GM12878 (cell line): Measurements from ENCODE around the gene MDM1. TPM values are rescaled to one million over a fixed set of nuclear protein-coding genes. Genes with fewer than 3 reads are reported as not detected.

Experiments used
- ATAC-seq: fragments of 200-7000 bp; cut with Tn5 transposase; 3 replicates; pipeline ENCODE4 v1.9.1; 2020; ENCODE audit warnings: mild to moderate bottlenecking, moderate library complexity
- BruUV-seq: library from RNA; stranded (reverse); fragments of 400-500 nt; replicated peaks from 2 replicates; lab custom pipeline; 2021; lab: Mats Ljungman, UMichigan
- CTCF ChIA-PET: fragments of 300-600 bp; sonication (Branson Sonifier 250); formaldehyde crosslinking; extraction: SDS; loops from one replicate; lab custom pipeline; 2021; ENCODE audit warnings: inconsistent platforms; lab: Yijun Ruan, JAX
- POLR2A ChIA-PET: fragments of 350-600 bp; formaldehyde crosslinking; extraction: SDS; loops from one replicate; lab custom pipeline; 2021; ENCODE audit warnings: inconsistent platforms; lab: Charles Lee
- RAD21 ChIA-PET: fragments of 300-600 bp; sonication (Branson Sonifier 250); formaldehyde crosslinking; loops from one replicate; lab custom pipeline; 2023; ENCODE audit warnings: antibody characterized with exemption; ENCODE audit not compliant: unreplicated experiment; lab: Charles Lee
- SMC1A ChIA-PET: fragments of 300-600 bp; sonication (Branson Sonifier 250); formaldehyde crosslinking; loops from one replicate; lab custom pipeline; 2023; ENCODE audit not compliant: unreplicated experiment, uncharacterized antibody; lab: Charles Lee
- DNase-seq: peaks from one replicate; pipeline ENCODE4 v3.0.0-alpha.2; 2011; ENCODE audit warnings: low read depth, low spot score
- FAIRE-seq: peaks from 3 replicates; lab custom pipeline; 2011; peaks lifted over from hg19 to GRCh38; lab: Jason Lieb, UNC
- H2AFZ ChIP-seq: 2 replicates; pipeline ENCODE4 v1.6.0; 2011; ENCODE audit warnings: low read depth, low read length, control low read depth; ENCODE audit not compliant: control insufficient read depth
- H3K27ac ChIP-seq: 2 replicates; pipeline ENCODE4 v1.5.1; 2011; ENCODE audit warnings: control low read depth; ENCODE audit not compliant: control insufficient read depth, insufficient read depth
- H3K27me3 ChIP-seq, 2 experiments: replicated peaks in 1 of 2; 2 replicates each; pipeline versions ENCODE4 v1.6.0 to v1.6.1; 2011; ENCODE audit warnings: low read length in 1 of 2; ENCODE audit not compliant: control insufficient read depth in 2 of 2, insufficient read depth in 2 of 2
- H3K36me3 ChIP-seq, 2 experiments: 2 replicates each; pipeline ENCODE4 v1.5.1; 2011; ENCODE audit warnings: low read length in 1 of 2; ENCODE audit not compliant: control insufficient read depth in 2 of 2, insufficient read depth in 2 of 2
- H3K4me1 ChIP-seq: 2 replicates; pipeline ENCODE4 v1.6.1; 2011; ENCODE audit warnings: mild to moderate bottlenecking, low read length, moderate library complexity, mixed read lengths; ENCODE audit not compliant: control insufficient read depth, insufficient read depth
- H3K4me2 ChIP-seq: 2 replicates; pipeline ENCODE4 v1.6.0; 2011; ENCODE audit warnings: control low read depth; ENCODE audit not compliant: control insufficient read depth, insufficient read depth
- H3K4me3 ChIP-seq: fragments of 200-600 bp; sonication (generic); 2 replicates; pipeline ENCODE4 v1.5.1; 2016
- H3K79me2 ChIP-seq: 2 replicates; pipeline ENCODE4 v1.6.0; 2011; ENCODE audit warnings: low read length; ENCODE audit not compliant: control insufficient read depth, insufficient read depth
- H3K9ac ChIP-seq: 2 replicates; pipeline ENCODE4 v1.8.0; 2011; ENCODE audit warnings: low read length, control low read depth, mixed read lengths; ENCODE audit not compliant: control insufficient read depth, insufficient read depth
- H3K9me3 ChIP-seq: replicated peaks from 3 replicates; pipeline ENCODE4 v1.5.1; 2011; ENCODE audit warnings: mild to moderate bottlenecking, low read length; ENCODE audit not compliant: control insufficient read depth, insufficient read depth
- H4K20me1 ChIP-seq: 2 replicates; pipeline ENCODE4 v1.6.0; 2011; ENCODE audit not compliant: control insufficient read depth, insufficient read depth
- BCL11A ChIP-seq: IDR thresholded peaks from 2 replicates; pipeline ENCODE4 v1.6.1; 2011; ENCODE audit warnings: low read depth, low read length
- HDGF ChIP-seq: fragments of 450-650 bp; IDR thresholded peaks from 2 replicates; pipeline ENCODE4 v1.6.1; 2016; ENCODE audit warnings: antibody characterized with exemption
- KAT2A ChIP-seq: conservative IDR thresholded peaks from 2 replicates; pipeline ENCODE4 v1.6.1; 2011; ENCODE audit warnings: low read depth, low read length; ENCODE audit not compliant: control insufficient read depth
- MTA2 ChIP-seq: fragments of 450-650 bp; IDR thresholded peaks from 2 replicates; pipeline ENCODE4 v1.6.1; 2016; ENCODE audit warnings: low read depth, mild to moderate bottlenecking, moderate library complexity
- MYB ChIP-seq: fragments of 150-350 bp; IDR thresholded peaks from 2 replicates; pipeline ENCODE4 v1.6.1; 2014; ENCODE audit warnings: mild to moderate bottlenecking, low read depth, low read length, borderline replicate concordance
- NFXL1 ChIP-seq: fragments of 450-650 bp; IDR thresholded peaks from 2 replicates; pipeline ENCODE4 v1.6.1; 2017; ENCODE audit warnings: antibody characterized with exemption, mild to moderate bottlenecking, borderline replicate concordance
- NR2F1 ChIP-seq: fragments of 450-650 bp; conservative IDR thresholded peaks from 2 replicates; pipeline ENCODE4 v1.6.1; 2017; ENCODE audit warnings: mild to moderate bottlenecking
- POU2F2 ChIP-seq: IDR thresholded peaks from 3 replicates; pipeline ENCODE4 v1.6.1; 2011; ENCODE audit warnings: low read depth, mild to moderate bottlenecking, low read length, borderline replicate concordance
- RAD51 ChIP-seq: fragments of 450-650 bp; IDR thresholded peaks from 2 replicates; pipeline ENCODE4 v1.6.1; 2016; ENCODE audit warnings: moderate library complexity, mild to moderate bottlenecking, inconsistent platforms
- SMAD5 ChIP-seq: IDR thresholded peaks from 2 replicates; pipeline ENCODE4 v1.6.1; 2016; ENCODE audit warnings: antibody characterized with exemption, low read depth
- SPI1 ChIP-seq: IDR thresholded peaks from 2 replicates; pipeline ENCODE4 v1.6.1; 2011; ENCODE audit warnings: low read depth, mild to moderate bottlenecking, low read length, moderate library complexity, borderline replicate concordance; ENCODE audit not compliant: insufficient read depth
- TCF3 ChIP-seq: IDR thresholded peaks from 2 replicates; pipeline ENCODE4 v1.6.1; 2012; ENCODE audit warnings: low read depth, mild to moderate bottlenecking, low read length, borderline replicate concordance; ENCODE audit not compliant: insufficient read depth
- ZNF217 ChIP-seq: fragments of 450-650 bp; IDR thresholded peaks from 2 replicates; pipeline ENCODE4 v1.6.1; 2017; ENCODE audit warnings: antibody characterized with exemption, mild to moderate bottlenecking
- ZNF24 ChIP-seq: fragments of 450-650 bp; IDR thresholded peaks from 2 replicates; pipeline ENCODE4 v1.6.1; 2017; ENCODE audit warnings: antibody characterized with exemption, mild to moderate bottlenecking
- WGBS: methylation state at CpG from one replicate; pipeline ENCODE4 v1.1.6; 2016; ENCODE audit warnings: low lambda C conversion rate; ENCODE audit not compliant: insufficient replicate concordance, insufficient coverage; ENCODE audit errors: missing lambda C conversion rate; 5-methylcytosine and 5-hydroxymethylcytosine counted together
- in situ Hi-C: fragments of 300-500 bp; cut with MboI; formaldehyde crosslinking; loops from 9 replicates; pipeline ENCODE4 v1.14.3; 2018; ENCODE audit warnings: mixed read lengths
- intact Hi-C: fragments of 100-400 bp; cut with micrococcal nuclease; formaldehyde crosslinking; loops from one replicate; pipeline ENCODE4 v1.14.2; 2022; ENCODE audit not compliant: unreplicated experiment
- polyA plus RNA-seq, 11 experiments: library from polyadenylated mRNA; depleted of rRNA in 4 of 11; unstranded in 6 of 11; stranded (reverse) in 5 of 11; fragments of >200 nt; fragmentation: Nextera tagmentation in 4 of 11; fragmentation: Illumina TruSeq in 1 of 11; extraction: Ambion mirVana in 4 of 11; extraction: Trizol in 1 of 11; gene quantifications; 1 replicate in 1 of 11; 2 replicates in 10 of 11; pipeline versions ENCODE4 v1.2.1 to v1.2.3, GENCODE V29; 2011 to 2016; ENCODE audit warnings: inconsistent platforms in 2 of 11, missing spikeins in 2 of 11, low read depth in 1 of 11
- total RNA-seq, 4 experiments: library from RNA; depleted of rRNA in 3 of 4; stranded (reverse); fragments of >200 nt in 3 of 4; fragmentation: Illumina TruSeq in 1 of 4; extraction: Trizol in 1 of 4; gene quantifications; 2 replicates each; pipeline versions ENCODE4 v1.2.1 to v1.2.3, GENCODE V29; 2013 to 2021
- TF ChIP-seq, protein P1 (sequence below): fragments of 450-650 bp; formaldehyde crosslinking; IDR thresholded peaks from 2 replicates; pipeline ENCODE4 v1.4.0; 2022; ENCODE audit warnings: mild to moderate bottlenecking, moderate library complexity
- TF ChIP-seq, protein P2 (sequence below): fragments of 450-650 bp; IDR thresholded peaks from 2 replicates; pipeline ENCODE4 v1.6.1; 2014; ENCODE audit warnings: mild to moderate bottlenecking
- TF ChIP-seq, protein P3 (sequence below), 3 experiments: IDR thresholded peaks in 2 of 3; conservative IDR thresholded peaks in 1 of 3; 2 replicates each; pipeline ENCODE4 v1.5.1; 2011; ENCODE audit warnings: low read depth in 3 of 3, low read length in 3 of 3, mild to moderate bottlenecking in 3 of 3, control low read depth in 2 of 3, moderate library complexity in 2 of 3, inconsistent platforms in 1 of 3, mixed read lengths in 1 of 3; ENCODE audit not compliant: control insufficient read depth in 2 of 3, insufficient read depth in 1 of 3; ENCODE audit errors: extremely low read depth in 1 of 3
- TF ChIP-seq, protein P4 (sequence below): IDR thresholded peaks from 2 replicates; pipeline ENCODE4 v1.6.1; 2011; ENCODE audit warnings: low read depth, low read length, improper control_type of control experiment, borderline replicate concordance
- TF ChIP-seq, protein P5 (sequence below): IDR thresholded peaks from 2 replicates; pipeline ENCODE4 v1.6.1; 2011; ENCODE audit warnings: low read depth, mild to moderate bottlenecking, low read length, moderate library complexity, borderline replicate concordance; ENCODE audit errors: extremely low read depth

The MDM1 gene
- total and polyA plus RNA-seq, 10 of the 15 experiments (the other 5 are each of a cell fraction or from before 2014, with no cell fraction given) = 10.1 to 25.3 (median 16.5) TPM

- CTCF ChIA-PET = no interaction called here
- intact Hi-C loops = no loop called here
- Histone ChIP-seq H3K36me3 (no peaks in the 10 kb centered on the region), H3K27me3 (no peaks in the 10 kb centered on the region), H3K9ac (no peak overlapping the region), H3K4me2 (no peak overlapping the region), H3K4me3 (no peak overlapping the region), H4K20me1 (no peaks in the 10 kb centered on the region), H3K4me1 (peaks cover 4% of the 10 kb centered on the region; the same call in 1 of the 2 replicates), H3K27ac (no peak overlapping the region), H3K9me3 (no peaks in the 10 kb centered on the region), H3K79me2 (no peaks in the 10 kb centered on the region), H2AFZ (no peak overlapping the region)
- DNase-seq (no peak), ATAC-seq (no peak), FAIRE-seq (no peak)
- POLR2A ChIA-PET = no interaction called here
- 96% methylated on average over 1 of the region's 1 CpG for WGBS
- in situ Hi-C loops = no loop called here
- RAD21 ChIA-PET = no interaction called here
- SMC1A ChIA-PET = no interaction called here
- BruUV-seq = no TSS peak
- TF ChIP-seq, protein P1, sequence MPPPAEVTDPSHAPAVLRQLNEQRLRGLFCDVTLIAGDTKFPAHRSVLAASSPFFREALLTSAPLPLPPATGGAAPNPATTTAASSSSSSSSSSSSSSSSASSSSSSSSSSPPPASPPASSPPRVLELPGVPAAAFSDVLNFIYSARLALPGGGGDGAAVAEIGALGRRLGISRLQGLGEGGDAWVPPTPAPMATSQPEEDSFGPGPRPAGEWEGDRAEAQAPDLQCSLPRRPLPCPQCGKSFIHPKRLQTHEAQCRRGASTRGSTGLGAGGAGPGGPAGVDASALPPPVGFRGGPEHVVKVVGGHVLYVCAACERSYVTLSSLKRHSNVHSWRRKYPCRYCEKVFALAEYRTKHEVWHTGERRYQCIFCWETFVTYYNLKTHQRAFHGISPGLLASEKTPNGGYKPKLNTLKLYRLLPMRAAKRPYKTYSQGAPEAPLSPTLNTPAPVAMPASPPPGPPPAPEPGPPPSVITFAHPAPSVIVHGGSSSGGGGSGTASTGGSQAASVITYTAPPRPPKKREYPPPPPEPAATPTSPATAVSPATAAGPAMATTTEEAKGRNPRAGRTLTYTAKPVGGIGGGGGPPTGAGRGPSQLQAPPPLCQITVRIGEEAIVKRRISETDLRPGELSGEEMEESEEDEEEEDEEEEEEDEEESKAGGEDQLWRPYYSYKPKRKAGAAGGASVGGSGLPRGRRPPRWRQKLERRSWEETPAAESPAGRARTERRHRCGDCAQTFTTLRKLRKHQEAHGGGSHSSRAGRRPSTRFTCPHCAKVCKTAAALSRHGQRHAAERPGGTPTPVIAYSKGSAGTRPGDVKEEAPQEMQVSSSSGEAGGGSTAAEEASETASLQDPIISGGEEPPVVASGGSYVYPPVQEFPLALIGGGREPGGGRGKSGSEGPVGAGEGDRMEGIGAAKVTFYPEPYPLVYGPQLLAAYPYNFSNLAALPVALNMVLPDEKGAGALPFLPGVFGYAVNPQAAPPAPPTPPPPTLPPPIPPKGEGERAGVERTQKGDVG (CRISPR knock-in tag) = no peak
- TF ChIP-seq SPI1 (no peak), ZNF24 (no peak), TCF3 (no peak), BCL11A (no peak), NR2F1 (no peak), NFXL1 (no peak), POU2F2 (no peak), ZNF217 (no peak), MTA2 (no peak), MYB (no peak), SMAD5 (no peak), KAT2A (no peak), HDGF (no peak), RAD51 (no peak)
- TF ChIP-seq, protein P2, sequence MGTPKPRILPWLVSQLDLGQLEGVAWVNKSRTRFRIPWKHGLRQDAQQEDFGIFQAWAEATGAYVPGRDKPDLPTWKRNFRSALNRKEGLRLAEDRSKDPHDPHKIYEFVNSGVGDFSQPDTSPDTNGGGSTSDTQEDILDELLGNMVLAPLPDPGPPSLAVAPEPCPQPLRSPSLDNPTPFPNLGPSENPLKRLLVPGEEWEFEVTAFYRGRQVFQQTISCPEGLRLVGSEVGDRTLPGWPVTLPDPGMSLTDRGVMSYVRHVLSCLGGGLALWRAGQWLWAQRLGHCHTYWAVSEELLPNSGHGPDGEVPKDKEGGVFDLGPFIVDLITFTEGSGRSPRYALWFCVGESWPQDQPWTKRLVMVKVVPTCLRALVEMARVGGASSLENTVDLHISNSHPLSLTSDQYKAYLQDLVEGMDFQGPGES = no peak
- TF ChIP-seq, protein P3, sequence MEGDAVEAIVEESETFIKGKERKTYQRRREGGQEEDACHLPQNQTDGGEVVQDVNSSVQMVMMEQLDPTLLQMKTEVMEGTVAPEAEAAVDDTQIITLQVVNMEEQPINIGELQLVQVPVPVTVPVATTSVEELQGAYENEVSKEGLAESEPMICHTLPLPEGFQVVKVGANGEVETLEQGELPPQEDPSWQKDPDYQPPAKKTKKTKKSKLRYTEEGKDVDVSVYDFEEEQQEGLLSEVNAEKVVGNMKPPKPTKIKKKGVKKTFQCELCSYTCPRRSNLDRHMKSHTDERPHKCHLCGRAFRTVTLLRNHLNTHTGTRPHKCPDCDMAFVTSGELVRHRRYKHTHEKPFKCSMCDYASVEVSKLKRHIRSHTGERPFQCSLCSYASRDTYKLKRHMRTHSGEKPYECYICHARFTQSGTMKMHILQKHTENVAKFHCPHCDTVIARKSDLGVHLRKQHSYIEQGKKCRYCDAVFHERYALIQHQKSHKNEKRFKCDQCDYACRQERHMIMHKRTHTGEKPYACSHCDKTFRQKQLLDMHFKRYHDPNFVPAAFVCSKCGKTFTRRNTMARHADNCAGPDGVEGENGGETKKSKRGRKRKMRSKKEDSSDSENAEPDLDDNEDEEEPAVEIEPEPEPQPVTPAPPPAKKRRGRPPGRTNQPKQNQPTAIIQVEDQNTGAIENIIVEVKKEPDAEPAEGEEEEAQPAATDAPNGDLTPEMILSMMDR (IDR thresholded peaks at IDR 0.05 in 2 of 3, conservative IDR thresholded peaks at IDR 0.05 in 1 of 3; ENCODE audit: control insufficient read depth in 2 of 3, extremely low read depth in 1 of 3, insufficient read depth in 1 of 3, low read depth in 3 of 3, low read length in 3 of 3) = no peak
- TF ChIP-seq, protein P4, sequence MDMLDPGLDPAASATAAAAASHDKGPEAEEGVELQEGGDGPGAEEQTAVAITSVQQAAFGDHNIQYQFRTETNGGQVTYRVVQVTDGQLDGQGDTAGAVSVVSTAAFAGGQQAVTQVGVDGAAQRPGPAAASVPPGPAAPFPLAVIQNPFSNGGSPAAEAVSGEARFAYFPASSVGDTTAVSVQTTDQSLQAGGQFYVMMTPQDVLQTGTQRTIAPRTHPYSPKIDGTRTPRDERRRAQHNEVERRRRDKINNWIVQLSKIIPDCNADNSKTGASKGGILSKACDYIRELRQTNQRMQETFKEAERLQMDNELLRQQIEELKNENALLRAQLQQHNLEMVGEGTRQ = no peak
- TF ChIP-seq, protein P5, sequence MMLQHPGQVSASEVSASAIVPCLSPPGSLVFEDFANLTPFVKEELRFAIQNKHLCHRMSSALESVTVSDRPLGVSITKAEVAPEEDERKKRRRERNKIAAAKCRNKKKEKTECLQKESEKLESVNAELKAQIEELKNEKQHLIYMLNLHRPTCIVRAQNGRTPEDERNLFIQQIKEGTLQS = no peak
Measured at GRCh38 chr12:68263366-68263765, 68.8 kb downstream of the MDM1 start.
